Parathyroid adenoma (tissue), 2 donors: Measurements from ENCODE around the gene LEP.

Experiments used
- H2AFZ ChIP-seq: fragments of 300-600 bp; sonication (generic); one replicate; pipeline ENCODE4 v1.7.0; 2017; ENCODE audit warnings: antibody characterized with exemption, mild to moderate bottlenecking
- H3K27ac ChIP-seq: fragments of 300-600 bp; sonication (generic); one replicate; pipeline ENCODE4 v1.7.0; 2017
- H3K27me3 ChIP-seq: fragments of 300-600 bp; sonication (generic); one replicate; pipeline ENCODE4 v1.7.0; 2017; ENCODE audit warnings: low read length; ENCODE audit not compliant: control insufficient read depth, insufficient read depth
- H3K36me3 ChIP-seq: fragments of 300-600 bp; sonication (generic); one replicate; pipeline ENCODE4 v1.7.0; 2017; ENCODE audit warnings: low read length; ENCODE audit not compliant: control insufficient read depth, insufficient read depth
- H3K4me1 ChIP-seq: fragments of 300-600 bp; sonication (generic); one replicate; pipeline ENCODE4 v1.7.0; 2017; ENCODE audit warnings: control low read depth
- H3K4me2 ChIP-seq: fragments of 300-600 bp; sonication (generic); one replicate; pipeline ENCODE4 v1.7.0; 2017; ENCODE audit warnings: low read length
- H3K4me3 ChIP-seq: fragments of 300-600 bp; sonication (generic); one replicate; pipeline ENCODE4 v1.7.0; 2017; ENCODE audit warnings: low read depth, low read length
- H3K79me2 ChIP-seq: fragments of 300-600 bp; sonication (generic); one replicate; pipeline ENCODE4 v1.7.0; 2017; ENCODE audit warnings: control low read depth
- H3K9ac ChIP-seq: fragments of 300-600 bp; sonication (generic); one replicate; pipeline ENCODE4 v1.7.0; 2017; ENCODE audit warnings: mild to moderate bottlenecking
- H3K9me3 ChIP-seq: fragments of 300-600 bp; sonication (generic); one replicate; pipeline ENCODE4 v1.7.0; 2017; ENCODE audit warnings: low read length; ENCODE audit not compliant: control insufficient read depth
- TF ChIP-seq, protein P1 (sequence below): fragments of 300-600 bp; sonication (generic); IDR thresholded peaks from one replicate; pipeline ENCODE4 v1.7.0; 2017; ENCODE audit warnings: antibody characterized with exemption, mild to moderate bottlenecking
- donor health status: primary hyperparathyroidism.

Gene LEP

DNA sequence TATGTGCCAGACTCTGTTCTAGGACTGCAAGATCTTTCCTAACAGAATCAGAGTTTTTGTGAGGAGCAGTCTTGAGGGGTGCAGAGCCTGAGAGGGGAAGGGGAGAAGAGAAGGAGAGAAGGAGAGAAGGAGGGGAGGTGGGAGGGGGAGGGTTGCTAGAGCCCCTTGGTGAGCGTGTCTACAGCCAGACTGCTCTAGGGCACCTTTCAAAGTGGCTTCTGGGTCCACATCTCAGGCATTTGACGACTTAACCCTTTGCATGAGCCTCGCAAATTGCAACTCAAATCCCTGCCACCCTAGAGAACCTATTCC lies 31.1 kb upstream of the LEP start:
- no peaks in the 10 kb centered on the region for H3K27me3 ChIP-seq
- H3K79me2 ChIP-seq, result no peaks in the 10 kb centered on the region
- TF ChIP-seq, protein P1, sequence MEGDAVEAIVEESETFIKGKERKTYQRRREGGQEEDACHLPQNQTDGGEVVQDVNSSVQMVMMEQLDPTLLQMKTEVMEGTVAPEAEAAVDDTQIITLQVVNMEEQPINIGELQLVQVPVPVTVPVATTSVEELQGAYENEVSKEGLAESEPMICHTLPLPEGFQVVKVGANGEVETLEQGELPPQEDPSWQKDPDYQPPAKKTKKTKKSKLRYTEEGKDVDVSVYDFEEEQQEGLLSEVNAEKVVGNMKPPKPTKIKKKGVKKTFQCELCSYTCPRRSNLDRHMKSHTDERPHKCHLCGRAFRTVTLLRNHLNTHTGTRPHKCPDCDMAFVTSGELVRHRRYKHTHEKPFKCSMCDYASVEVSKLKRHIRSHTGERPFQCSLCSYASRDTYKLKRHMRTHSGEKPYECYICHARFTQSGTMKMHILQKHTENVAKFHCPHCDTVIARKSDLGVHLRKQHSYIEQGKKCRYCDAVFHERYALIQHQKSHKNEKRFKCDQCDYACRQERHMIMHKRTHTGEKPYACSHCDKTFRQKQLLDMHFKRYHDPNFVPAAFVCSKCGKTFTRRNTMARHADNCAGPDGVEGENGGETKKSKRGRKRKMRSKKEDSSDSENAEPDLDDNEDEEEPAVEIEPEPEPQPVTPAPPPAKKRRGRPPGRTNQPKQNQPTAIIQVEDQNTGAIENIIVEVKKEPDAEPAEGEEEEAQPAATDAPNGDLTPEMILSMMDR, result no peak

DNA sequence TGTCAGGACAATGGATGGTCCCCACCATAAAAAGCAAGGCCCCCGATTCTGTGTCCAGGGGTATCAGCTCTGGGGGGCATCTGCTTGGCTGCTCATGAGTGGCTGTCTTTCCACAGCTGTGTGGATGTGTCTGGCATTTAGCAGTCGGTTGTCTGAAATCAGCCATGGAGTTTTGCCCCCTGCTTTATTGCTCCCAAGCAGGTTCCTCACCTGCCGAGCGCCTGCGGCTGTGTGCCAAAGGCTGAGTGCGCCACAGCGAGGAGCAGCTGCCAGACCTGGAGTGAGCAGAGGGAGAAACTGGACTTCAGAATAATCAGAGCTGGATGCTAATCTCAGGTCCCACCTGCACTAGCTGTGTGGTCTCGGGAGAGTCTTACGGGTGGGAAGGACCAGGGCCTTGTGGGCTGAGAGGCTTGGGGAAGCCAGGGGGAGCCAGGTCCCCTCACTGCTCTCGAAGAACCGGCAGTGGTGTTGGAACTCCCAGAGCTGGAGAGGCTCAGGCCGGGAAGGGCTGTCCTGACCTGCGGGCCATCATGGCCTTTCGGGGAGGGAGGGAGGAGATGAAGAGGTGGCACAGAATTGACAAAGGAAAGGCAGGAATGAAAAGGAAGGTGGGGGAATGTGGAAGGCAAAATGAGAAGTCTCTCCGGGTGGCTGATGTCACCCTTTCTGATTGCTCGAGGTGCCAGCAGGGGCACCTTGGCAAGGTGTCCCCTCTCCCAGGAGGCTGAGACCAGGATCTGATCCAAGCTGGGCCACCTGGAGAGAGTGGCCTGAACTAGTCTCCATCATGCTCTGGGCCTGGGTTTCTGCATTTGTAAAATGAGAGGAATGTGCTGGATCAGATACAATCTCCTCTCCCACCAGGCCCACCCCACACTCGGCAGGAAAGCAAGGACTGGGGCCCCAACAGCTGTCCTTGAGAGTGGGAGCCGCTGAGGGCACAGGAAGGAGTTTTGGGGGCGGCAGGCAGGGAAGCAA lies 30.2 kb upstream of the LEP start:
- Histone ChIP-seq H3K4me3 (no peak overlapping the region), H3K79me2 (no peaks in the 10 kb centered on the region), H3K9ac (no peak overlapping the region), H3K36me3 (no peaks in the 10 kb centered on the region), H3K9me3 (no peaks in the 10 kb centered on the region), H3K4me2 (no peak overlapping the region), H3K27ac (no peak overlapping the region), H3K27me3 (no peaks in the 10 kb centered on the region), H3K4me1 (no peaks in the 10 kb centered on the region), H2AFZ (no peak overlapping the region)
- TF ChIP-seq, protein P1, result no peak

More for the DNA sequence above, 31.1 kb upstream of the LEP start:
- Histone ChIP-seq H3K9me3 (no peaks in the 10 kb centered on the region), H3K27ac (no peak overlapping the region), H3K4me3 (no peak overlapping the region), H3K4me2 (no peak overlapping the region), H3K9ac (no peak overlapping the region), H2AFZ (no peak overlapping the region), H3K4me1 (no peaks in the 10 kb centered on the region), H3K36me3 (no peaks in the 10 kb centered on the region)

DNA sequence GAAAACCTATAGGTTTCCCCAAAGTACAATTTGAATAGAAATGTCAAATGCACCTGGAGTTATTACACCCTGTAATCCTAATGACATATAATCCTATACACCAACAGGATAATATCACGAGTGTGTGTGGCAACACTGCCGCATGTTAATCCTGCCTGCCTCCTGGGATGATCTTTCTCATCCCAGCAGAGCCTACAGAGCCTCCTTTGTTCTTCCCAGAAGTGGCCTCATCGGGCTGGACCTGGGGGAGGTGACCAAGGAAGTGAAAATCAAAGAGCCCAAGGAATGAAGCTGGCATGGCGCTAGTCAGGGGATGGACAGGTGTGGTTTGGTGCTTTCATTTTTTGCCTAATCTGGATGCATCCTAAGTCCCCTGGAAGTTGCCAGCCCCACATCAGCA lies 29.5 kb upstream of the LEP start:
- Histone ChIP-seq H3K4me3 (no peak overlapping the region), H3K9ac (no peak overlapping the region), H3K4me2 (no peak overlapping the region), H2AFZ (no peak overlapping the region), H3K4me1 (no peaks in the 10 kb centered on the region), H3K79me2 (no peaks in the 10 kb centered on the region), H3K36me3 (no peaks in the 10 kb centered on the region), H3K27me3 (no peaks in the 10 kb centered on the region), H3K27ac (no peak overlapping the region), H3K9me3 (no peaks in the 10 kb centered on the region)
- TF ChIP-seq, protein P1, result no peak

DNA sequence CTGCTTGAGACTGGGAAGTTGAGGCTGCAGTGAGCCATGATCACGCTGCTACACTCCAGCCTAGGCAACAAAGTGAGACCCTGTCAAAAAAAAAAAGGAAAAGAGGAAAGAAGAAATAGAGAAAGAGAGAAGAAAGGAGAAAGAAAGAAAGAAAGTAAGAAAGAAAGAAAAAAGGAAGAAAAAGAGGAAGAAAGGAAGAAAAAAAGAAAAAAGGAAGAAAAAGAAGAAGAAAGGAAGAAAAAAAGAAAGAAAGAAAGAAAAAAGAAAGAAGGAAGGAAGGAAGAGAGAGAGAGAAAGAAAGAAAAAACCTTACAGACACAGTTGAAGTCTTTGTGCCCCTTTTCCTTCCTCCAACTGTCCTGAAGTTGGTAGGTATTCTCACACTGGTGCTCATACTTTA lies 26.6 kb upstream of the LEP start:
- H3K4me1 ChIP-seq, result no peaks in the 10 kb centered on the region
- no peak overlapping the region for H2AFZ ChIP-seq
- H3K27ac ChIP-seq, result no peak overlapping the region
- H3K4me3 ChIP-seq, result no peak overlapping the region
- no peaks in the 10 kb centered on the region for H3K27me3 ChIP-seq
- no peaks in the 10 kb centered on the region for H3K79me2 ChIP-seq
- TF ChIP-seq, protein P1, result no peak
- H3K9me3 ChIP-seq, result no peaks in the 10 kb centered on the region
- H3K36me3 ChIP-seq, result no peaks in the 10 kb centered on the region
- no peak overlapping the region for H3K9ac ChIP-seq
- no peak overlapping the region for H3K4me2 ChIP-seq

DNA sequence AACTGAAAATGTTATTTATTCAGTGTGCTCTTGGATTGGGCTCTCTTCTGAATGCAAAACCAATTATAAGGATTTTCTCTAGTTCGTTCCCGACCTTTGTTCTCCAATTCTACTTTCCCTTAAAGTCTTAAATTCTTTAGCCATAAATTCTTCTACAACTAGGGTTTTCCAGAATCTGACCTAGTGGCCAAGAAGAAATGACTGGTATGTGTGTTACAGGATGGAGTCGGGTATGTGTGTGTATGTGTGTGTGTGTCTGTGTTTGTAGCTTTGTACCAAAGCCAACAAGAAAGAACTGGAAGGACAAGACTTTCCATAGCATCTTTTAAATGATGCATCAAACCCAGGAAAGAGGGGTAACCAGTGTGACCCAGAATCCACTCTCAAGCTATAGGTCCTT lies 25.8 kb upstream of the LEP start:
- H3K4me3 ChIP-seq, result no peak overlapping the region
- H3K4me2 ChIP-seq, result no peak overlapping the region
- no peaks in the 10 kb centered on the region for H3K27me3 ChIP-seq
- H3K36me3 ChIP-seq, result no peaks in the 10 kb centered on the region
- no peak overlapping the region for H2AFZ ChIP-seq
- no peaks in the 10 kb centered on the region for H3K9me3 ChIP-seq
- H3K27ac ChIP-seq, result no peak overlapping the region
- no peak overlapping the region for H3K9ac ChIP-seq
- no peaks in the 10 kb centered on the region for H3K79me2 ChIP-seq
- TF ChIP-seq, protein P1, result no peak
- no peaks in the 10 kb centered on the region for H3K4me1 ChIP-seq
